ENCODE results near the gene KCNH3.

- TF ChIP-seq CTCF (conservative IDR thresholded peaks at IDR 0.05 in 1 of 2, IDR thresholded peaks at IDR 0.05 in 1 of 2; ENCODE audit: low read depth in 1 of 2, low read length in 2 of 2) (no peak), EZH2 (IDR thresholded peaks at IDR 0.05; ENCODE audit: low read length, missing control alignments) (no peak)
Measured at GRCh38 chr12:49541140-49541861, 2.5 kb downstream of the KCNH3 start.
